ENCODE measurements around the gene ABHD5. TPM values are rescaled to one million over a fixed set of nuclear protein-coding genes. Genes with fewer than 3 reads are reported as not detected.
"Not testable (repeated sequence)": the region's sequence is repeated elsewhere in the genome, so short reads cannot be mapped to it uniquely, and the experiment has no call there.

ABHD5 gene
- total RNA-seq, 1 experiment from 2014 or later: 7.4 TPM

DNA sequence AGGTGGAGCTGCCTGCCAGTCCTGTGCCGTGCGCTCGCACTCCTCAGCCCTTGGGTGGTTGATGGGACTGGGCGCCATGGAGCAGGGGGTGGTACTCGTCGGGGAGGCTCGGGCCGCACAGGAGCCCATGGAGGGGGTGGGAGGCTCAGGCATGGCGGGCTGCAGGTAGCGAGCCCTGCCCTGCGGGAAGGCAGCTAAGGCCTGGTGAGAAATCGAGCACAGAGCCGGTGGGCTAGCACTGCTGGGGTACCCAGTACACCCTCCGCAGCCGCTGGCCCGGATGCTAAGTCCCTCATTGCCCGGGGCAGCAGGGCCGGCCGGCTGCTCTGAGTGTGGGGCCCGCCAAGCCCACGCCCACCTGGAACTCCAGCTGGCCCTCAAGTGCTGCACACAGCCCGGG lies 34.3 kb upstream of the ABHD5 start:
- not testable (repeated sequence) for H3K4me2 ChIP-seq (ENCODE audit: low read depth, low read length, poor library complexity, severe bottlenecking); H3K27me3 ChIP-seq (ENCODE audit: low read length); H3K9ac ChIP-seq (ENCODE audit: low read length); H4K20me1 ChIP-seq (ENCODE audit: insufficient read depth, low read depth, low read length); H3K4me3 ChIP-seq (ENCODE audit: low read length); H3K9me3 ChIP-seq (ENCODE audit: low read length); DNase-seq; H3K36me3 ChIP-seq (ENCODE audit: insufficient read depth, low read length); H3K4me1 ChIP-seq (ENCODE audit: low read length); H2AFZ ChIP-seq (ENCODE audit: low read length); H3K27ac ChIP-seq (ENCODE audit: low read length); H3K9me2 ChIP-seq (replicated peaks; ENCODE audit: insufficient read depth, low read length); H3K79me2 ChIP-seq (ENCODE audit: low read length)

DNA sequence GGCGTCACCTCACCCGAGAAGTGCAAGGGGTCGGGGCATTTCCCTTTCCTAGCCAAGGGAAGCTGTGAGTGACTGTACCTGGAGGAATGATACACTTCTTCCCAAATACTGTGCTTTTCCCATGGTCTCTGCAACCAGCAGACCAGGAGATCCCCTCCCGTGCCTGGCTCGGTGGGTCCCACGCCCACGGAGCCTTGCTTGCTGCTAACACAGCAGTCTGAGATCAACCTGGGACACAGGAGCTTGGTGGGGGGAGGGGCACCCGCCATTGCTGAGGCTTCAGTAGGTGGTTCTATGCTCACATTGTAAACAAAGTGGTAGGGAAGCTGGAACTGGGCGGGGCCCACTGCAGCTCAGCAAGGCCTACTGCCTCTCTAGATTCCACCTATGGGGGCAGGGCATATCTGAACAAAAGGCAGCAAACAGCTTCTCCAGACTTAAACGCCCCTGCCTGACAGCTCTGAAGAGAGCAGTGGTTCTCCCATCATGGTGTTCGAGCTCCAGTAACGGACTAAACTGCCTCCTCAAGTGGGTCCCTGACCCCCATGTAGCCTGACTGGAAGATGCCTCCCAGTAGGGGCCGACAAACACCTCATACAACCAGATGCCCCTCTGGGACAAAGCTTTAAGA lies 31.4 kb upstream of the ABHD5 start:
- no peaks in the 10 kb centered on the region for H3K4me1 ChIP-seq (ENCODE audit: low read length)
- H2AFZ ChIP-seq (ENCODE audit: low read length): no peak overlapping the region
- no peaks in the 10 kb centered on the region for H3K79me2 ChIP-seq (ENCODE audit: low read length)
- no peaks in the 10 kb centered on the region for H3K9me2 ChIP-seq (replicated peaks; ENCODE audit: insufficient read depth, low read length)
- no peak overlapping the region for H3K9ac ChIP-seq (ENCODE audit: low read length)
- no peak overlapping the region for H3K27ac ChIP-seq (ENCODE audit: low read length)
- no peak overlapping the region for H3K4me3 ChIP-seq (ENCODE audit: low read length)
- H3K4me2 ChIP-seq (ENCODE audit: low read depth, low read length, poor library complexity, severe bottlenecking): no peak overlapping the region
- no peaks in the 10 kb centered on the region for H3K27me3 ChIP-seq (ENCODE audit: low read length)
- no peaks in the 10 kb centered on the region for H3K9me3 ChIP-seq (ENCODE audit: low read length)
- DNase-seq: no peak
- no peaks in the 10 kb centered on the region for H3K36me3 ChIP-seq (ENCODE audit: insufficient read depth, low read length)
- no peaks in the 10 kb centered on the region for H4K20me1 ChIP-seq (ENCODE audit: insufficient read depth, low read depth, low read length)

DNA sequence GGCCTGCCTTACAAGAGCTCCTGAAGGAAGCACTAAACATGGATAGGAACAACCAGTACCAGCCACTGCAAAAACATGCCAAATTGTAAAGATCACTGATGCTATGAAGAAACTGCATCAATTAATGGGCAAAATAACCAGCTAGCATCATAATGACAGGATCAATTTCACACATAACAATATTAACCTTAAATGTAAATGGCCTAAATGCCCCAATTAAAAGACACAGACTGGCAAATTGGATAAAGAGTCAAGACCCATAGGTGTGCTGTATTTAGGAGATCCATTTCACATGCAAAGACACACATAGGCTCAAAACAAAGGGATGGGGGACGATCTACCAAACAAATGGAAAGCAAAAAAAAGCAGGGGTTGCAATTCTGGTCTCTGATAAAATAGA lies 29.4 kb upstream of the ABHD5 start:
- H3K4me2 ChIP-seq (ENCODE audit: low read depth, low read length, poor library complexity, severe bottlenecking); H3K27me3 ChIP-seq (ENCODE audit: low read length); H3K4me1 ChIP-seq (ENCODE audit: low read length); H3K36me3 ChIP-seq (ENCODE audit: insufficient read depth, low read length); H3K9ac ChIP-seq (ENCODE audit: low read length); H2AFZ ChIP-seq (ENCODE audit: low read length); H3K4me3 ChIP-seq (ENCODE audit: low read length); H3K79me2 ChIP-seq (ENCODE audit: low read length); H4K20me1 ChIP-seq (ENCODE audit: insufficient read depth, low read depth, low read length); H3K9me3 ChIP-seq (ENCODE audit: low read length); H3K9me2 ChIP-seq (replicated peaks; ENCODE audit: insufficient read depth, low read length); H3K27ac ChIP-seq (ENCODE audit: low read length); DNase-seq: not testable (repeated sequence)

DNA sequence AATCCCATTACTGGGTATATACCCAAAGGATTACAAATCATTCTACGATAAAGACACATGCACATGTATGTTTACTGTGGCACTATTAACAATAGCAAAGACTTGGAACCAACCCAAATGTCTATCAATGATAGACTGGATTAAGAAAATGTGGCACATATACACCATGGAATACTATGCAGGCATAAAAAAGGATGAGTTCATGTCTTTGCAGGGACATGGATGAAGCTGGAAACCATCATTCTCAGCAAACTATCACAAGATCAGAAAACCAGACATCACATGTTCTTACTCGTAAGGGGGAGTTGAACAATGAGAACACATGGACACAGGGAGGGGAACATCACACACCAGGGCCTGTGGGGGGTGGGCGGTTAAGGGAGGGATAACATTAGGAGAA lies 25.7 kb upstream of the ABHD5 start:
- DNase-seq: not testable (repeated sequence)

DNA sequence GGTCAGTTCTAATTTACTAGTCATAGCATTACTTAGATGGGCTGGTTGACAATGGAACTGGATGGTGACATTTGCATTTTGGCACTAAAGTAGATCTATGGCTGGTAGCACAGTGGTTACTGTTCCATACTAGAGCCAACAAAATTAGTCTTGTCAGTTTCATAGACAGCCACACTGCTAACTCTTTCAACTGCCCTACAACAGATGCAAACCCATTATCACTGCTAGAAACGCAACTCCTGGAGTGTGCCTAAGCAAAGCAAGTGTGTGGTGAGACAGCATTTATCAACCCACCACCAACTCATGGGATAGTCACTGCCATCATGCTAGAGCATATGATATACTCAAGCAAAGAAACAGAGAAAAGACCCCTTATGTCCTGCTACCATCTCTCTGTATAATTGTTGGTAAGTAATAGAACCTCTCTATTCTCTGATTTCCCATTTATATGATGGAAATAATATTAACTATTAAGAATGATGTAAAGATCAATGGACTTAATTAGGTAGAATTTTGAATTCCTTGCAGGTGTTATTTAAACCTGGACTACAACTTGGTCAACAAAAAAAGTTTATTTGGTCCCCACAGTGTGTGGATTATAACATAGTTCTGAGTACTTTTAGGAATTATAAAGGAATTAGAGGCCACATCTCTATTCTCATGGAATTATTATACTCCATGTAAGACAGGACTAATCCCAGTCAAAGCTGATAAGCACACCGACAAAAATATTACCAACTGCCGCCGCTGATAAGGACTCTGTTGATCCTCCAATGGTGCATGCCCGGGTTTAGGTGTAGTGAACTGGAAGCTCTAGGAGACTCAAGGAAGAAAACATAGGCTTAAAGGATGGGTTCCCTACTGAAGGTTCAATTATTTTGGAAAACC lies 19.9 kb upstream of the ABHD5 start:
- Histone ChIP-seq H3K79me2 (ENCODE audit: low read length) (no peaks in the 10 kb centered on the region), H4K20me1 (ENCODE audit: insufficient read depth, low read depth, low read length) (no peaks in the 10 kb centered on the region), H3K9me3 (ENCODE audit: low read length) (no peaks in the 10 kb centered on the region), H3K4me3 (ENCODE audit: low read length) (no peak overlapping the region), H3K36me3 (ENCODE audit: insufficient read depth, low read length) (no peaks in the 10 kb centered on the region), H3K27me3 (ENCODE audit: low read length) (no peaks in the 10 kb centered on the region), H2AFZ (ENCODE audit: low read length) (no peak overlapping the region), H3K27ac (ENCODE audit: low read length) (no peak overlapping the region), H3K4me2 (ENCODE audit: low read depth, low read length, poor library complexity, severe bottlenecking) (no peak overlapping the region), H3K9me2 (replicated peaks; ENCODE audit: insufficient read depth, low read length) (no peaks in the 10 kb centered on the region), H3K4me1 (ENCODE audit: low read length) (no peaks in the 10 kb centered on the region), H3K9ac (ENCODE audit: low read length) (no peak overlapping the region)
- DNase-seq: no peak

More for the DNA sequence above, 25.7 kb upstream of the ABHD5 start:
- H3K27ac ChIP-seq (ENCODE audit: low read length); H3K4me3 ChIP-seq (ENCODE audit: low read length); H3K4me1 ChIP-seq (ENCODE audit: low read length); H2AFZ ChIP-seq (ENCODE audit: low read length); H3K9me2 ChIP-seq (replicated peaks; ENCODE audit: insufficient read depth, low read length); H3K4me2 ChIP-seq (ENCODE audit: low read depth, low read length, poor library complexity, severe bottlenecking); H3K79me2 ChIP-seq (ENCODE audit: low read length); H3K27me3 ChIP-seq (ENCODE audit: low read length); H3K9me3 ChIP-seq (ENCODE audit: low read length); H3K9ac ChIP-seq (ENCODE audit: low read length); H4K20me1 ChIP-seq (ENCODE audit: insufficient read depth, low read depth, low read length); H3K36me3 ChIP-seq (ENCODE audit: insufficient read depth, low read length): not testable (repeated sequence)

DNA sequence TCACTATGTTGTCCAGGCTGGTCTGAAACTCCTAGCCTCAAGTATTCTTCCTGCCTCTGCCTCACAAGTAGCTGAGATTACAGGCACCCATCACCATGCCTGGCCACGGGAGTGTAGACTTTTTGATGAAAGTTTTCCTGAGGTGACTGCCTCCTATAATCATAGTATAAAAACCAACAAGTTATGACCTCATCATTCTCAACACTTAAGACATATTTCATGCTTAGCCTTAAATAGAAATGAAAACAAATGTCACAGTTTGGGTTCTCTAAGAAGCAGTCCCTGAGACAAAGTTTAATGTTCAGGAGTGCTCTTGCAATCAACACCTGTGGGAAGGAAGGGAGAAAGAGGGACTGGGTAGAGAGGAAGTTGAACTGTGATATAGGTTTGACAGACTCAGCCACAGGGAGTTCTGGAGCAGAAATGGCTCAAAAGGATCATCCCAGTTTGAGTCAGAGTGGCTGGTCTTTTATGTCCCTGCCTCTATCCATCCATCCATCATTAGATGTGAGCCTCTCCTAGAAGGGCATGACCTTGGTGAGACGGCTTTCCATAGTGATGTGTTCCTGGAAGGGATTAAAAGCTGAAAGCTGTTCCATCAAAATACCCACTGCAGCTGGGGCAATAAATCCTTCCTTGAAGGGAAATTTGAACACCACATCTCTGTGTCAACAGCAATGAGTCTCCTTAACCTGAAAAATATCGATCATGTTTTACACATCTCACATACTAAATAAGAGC lies 16.2 kb upstream of the ABHD5 start:
- no peaks in the 10 kb centered on the region for H3K9me3 ChIP-seq (ENCODE audit: low read length)
- H3K27ac ChIP-seq (ENCODE audit: low read length): no peak overlapping the region
- no peak overlapping the region for H2AFZ ChIP-seq (ENCODE audit: low read length)

DNA sequence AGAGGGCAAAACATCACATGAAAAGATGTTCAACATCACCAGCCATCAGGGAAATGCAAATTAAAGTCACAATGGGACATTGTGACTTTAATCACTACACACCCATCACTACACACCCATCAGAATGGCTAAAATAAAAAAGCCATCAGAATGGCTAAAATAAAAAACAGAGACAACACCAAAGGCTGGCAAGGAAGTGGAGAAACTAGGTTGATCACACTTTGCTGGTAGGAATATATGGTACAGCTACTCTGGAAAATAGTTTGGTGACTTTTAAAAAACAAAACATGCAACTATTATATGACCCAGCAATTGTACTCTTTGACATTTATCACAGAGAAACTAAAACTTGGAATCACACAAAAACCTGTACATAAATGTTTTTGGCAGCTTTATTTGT lies 15.1 kb upstream of the ABHD5 start:
- Histone ChIP-seq H3K9me2 (replicated peaks; ENCODE audit: insufficient read depth, low read length) (no peaks in the 10 kb centered on the region), H3K27ac (ENCODE audit: low read length) (no peak overlapping the region), H2AFZ (ENCODE audit: low read length) (no peak overlapping the region), H4K20me1 (ENCODE audit: insufficient read depth, low read depth, low read length) (no peaks in the 10 kb centered on the region), H3K4me2 (ENCODE audit: low read depth, low read length, poor library complexity, severe bottlenecking) (no peak overlapping the region), H3K79me2 (ENCODE audit: low read length) (no peaks in the 10 kb centered on the region), H3K4me1 (ENCODE audit: low read length) (no peaks in the 10 kb centered on the region), H3K9me3 (ENCODE audit: low read length) (no peaks in the 10 kb centered on the region), H3K9ac (ENCODE audit: low read length) (no peak overlapping the region), H3K4me3 (ENCODE audit: low read length) (no peak overlapping the region), H3K27me3 (ENCODE audit: low read length) (no peaks in the 10 kb centered on the region), H3K36me3 (ENCODE audit: insufficient read depth, low read length) (no peaks in the 10 kb centered on the region)
- DNase-seq: no peak

More for the DNA sequence above, 16.2 kb upstream of the ABHD5 start:
- Histone ChIP-seq H3K79me2 (ENCODE audit: low read length) (no peaks in the 10 kb centered on the region), H3K27me3 (ENCODE audit: low read length) (no peaks in the 10 kb centered on the region), H3K4me2 (ENCODE audit: low read depth, low read length, poor library complexity, severe bottlenecking) (no peak overlapping the region), H3K9ac (ENCODE audit: low read length) (no peak overlapping the region), H3K4me1 (ENCODE audit: low read length) (no peaks in the 10 kb centered on the region), H3K4me3 (ENCODE audit: low read length) (no peak overlapping the region), H3K36me3 (ENCODE audit: insufficient read depth, low read length) (no peaks in the 10 kb centered on the region), H4K20me1 (ENCODE audit: insufficient read depth, low read depth, low read length) (no peaks in the 10 kb centered on the region), H3K9me2 (replicated peaks; ENCODE audit: insufficient read depth, low read length) (no peaks in the 10 kb centered on the region)
- no peak for DNase-seq

DNA sequence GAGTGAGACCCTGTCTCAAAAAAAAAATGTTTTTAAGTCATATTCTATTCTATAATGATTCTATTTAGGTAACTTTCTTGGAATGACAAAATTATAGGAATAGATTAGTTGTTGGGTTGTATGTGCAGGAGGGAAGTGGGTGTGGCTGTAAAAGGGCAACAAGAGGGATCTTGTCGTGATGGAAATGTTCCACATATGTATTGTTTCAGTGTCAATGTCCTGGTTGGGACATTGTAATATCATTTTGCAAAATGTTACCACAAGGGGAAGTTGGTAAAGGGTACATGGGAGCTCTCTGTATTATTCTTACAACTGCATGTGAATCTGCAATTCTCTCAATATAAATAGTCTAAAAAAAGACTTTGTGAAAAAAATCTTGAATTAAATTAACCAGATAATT lies 14.3 kb upstream of the ABHD5 start:
- no peaks in the 10 kb centered on the region for H3K27me3 ChIP-seq (ENCODE audit: low read length)
- H4K20me1 ChIP-seq (ENCODE audit: insufficient read depth, low read depth, low read length): no peaks in the 10 kb centered on the region
- no peaks in the 10 kb centered on the region for H3K9me3 ChIP-seq (ENCODE audit: low read length)
- no peak overlapping the region for H2AFZ ChIP-seq (ENCODE audit: low read length)
- no peaks in the 10 kb centered on the region for H3K36me3 ChIP-seq (ENCODE audit: insufficient read depth, low read length)
- H3K4me3 ChIP-seq (ENCODE audit: low read length): no peak overlapping the region
- no peaks in the 10 kb centered on the region for H3K9me2 ChIP-seq (replicated peaks; ENCODE audit: insufficient read depth, low read length)
- no peaks in the 10 kb centered on the region for H3K4me1 ChIP-seq (ENCODE audit: low read length)
- DNase-seq: no peak
- no peak overlapping the region for H3K9ac ChIP-seq (ENCODE audit: low read length)
- H3K79me2 ChIP-seq (ENCODE audit: low read length): no peaks in the 10 kb centered on the region
- H3K4me2 ChIP-seq (ENCODE audit: low read depth, low read length, poor library complexity, severe bottlenecking): no peak overlapping the region
- no peak overlapping the region for H3K27ac ChIP-seq (ENCODE audit: low read length)

Data from Karpas-422 (cell line).